Duodenal mucosa (tissue), 2 donors: ENCODE data around the gene SEPTIN1.
"Not testable (repeated sequence)": the region's sequence is repeated elsewhere in the genome, so short reads cannot be mapped to it uniquely, and the experiment has no call there.

Experiments
- H3K27ac ChIP-seq: one replicate; pipeline ENCODE4 v1.7.0; 2013; ENCODE audit warnings: low read depth, low read length
- H3K27me3 ChIP-seq, 2 donors: one replicate each; pipeline ENCODE4 v1.7.0; 2013; ENCODE audit warnings: low read length in 2 of 2, control low read depth in 1 of 2; ENCODE audit not compliant: insufficient read depth in 2 of 2, control insufficient read depth in 1 of 2
- H3K36me3 ChIP-seq, 2 donors: one replicate each; pipeline ENCODE4 v1.7.0; 2013; ENCODE audit warnings: low read length in 2 of 2, control low read depth in 1 of 2; ENCODE audit not compliant: insufficient read depth in 2 of 2, control insufficient read depth in 1 of 2
- H3K4me1 ChIP-seq, 2 donors: one replicate each; pipeline ENCODE4 v1.7.0; 2013; ENCODE audit warnings: low read length in 2 of 2, control low read depth in 1 of 2; ENCODE audit not compliant: insufficient read depth in 2 of 2, control insufficient read depth in 1 of 2
- H3K4me3 ChIP-seq, 2 donors: one replicate each; pipeline ENCODE4 v1.7.0; 2013; ENCODE audit warnings: low read length in 2 of 2, low read depth in 1 of 2
- H3K9ac ChIP-seq, 2 donors: one replicate each; pipeline ENCODE4 v1.7.0; 2013; ENCODE audit warnings: low read length in 2 of 2, low read depth in 1 of 2
- H3K9me3 ChIP-seq, 2 donors: one replicate each; pipeline ENCODE4 v1.7.0; 2013; ENCODE audit warnings: low read length in 2 of 2, control low read depth in 1 of 2; ENCODE audit not compliant: control insufficient read depth in 1 of 2

SEPTIN1 gene

GRCh38 chr16:30351586-30352419 lies 30.6 kb downstream of the SEPTIN1 start:
- Histone ChIP-seq H3K4me3 (no peak overlapping the region), H3K9ac (peak overlapping the region in 1 of 2 donors; percentile 0), H3K36me3 (peaks cover 16 to 38% of the 10 kb centered on the region in 2 donors), H3K4me1 (peaks cover 47 to 49% of the 10 kb centered on the region in 2 donors), H3K27me3 (no peaks in the 10 kb centered on the region), H3K27ac (no peak overlapping the region), H3K9me3 (no peaks in the 10 kb centered on the region)

DNA sequence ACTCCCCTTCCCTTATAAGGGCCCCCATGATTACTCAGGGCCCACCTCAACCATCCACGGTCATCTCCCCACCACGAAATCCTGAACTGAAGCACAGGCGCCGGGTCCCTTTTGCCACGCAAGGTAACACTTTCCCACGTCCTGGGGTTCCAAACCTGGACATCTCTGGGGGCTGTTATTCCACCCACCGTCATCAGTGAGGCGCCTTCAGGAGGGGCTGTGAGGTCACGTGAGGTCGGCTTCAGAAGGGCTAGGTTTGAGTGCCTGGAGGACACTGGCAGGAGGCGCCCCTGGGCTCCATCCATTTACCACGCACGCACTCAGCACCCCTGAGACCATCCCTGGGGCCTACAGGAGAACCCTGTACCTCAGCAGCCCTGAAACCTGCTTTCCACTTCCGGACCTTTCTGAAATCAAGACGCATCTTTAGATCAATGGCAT lies 31.3 kb downstream of the SEPTIN1 start:
- H3K9me3 ChIP-seq, result no peaks in the 10 kb centered on the region
- H3K36me3 ChIP-seq, result peaks cover 16 to 38% of the 10 kb centered on the region in 2 donors
- H3K27me3 ChIP-seq, result no peaks in the 10 kb centered on the region
- peaks cover 39 to 41% of the 10 kb centered on the region in 2 donors for H3K4me1 ChIP-seq
- no peak overlapping the region for H3K4me3 ChIP-seq
- no peak overlapping the region for H3K9ac ChIP-seq
- H3K27ac ChIP-seq, result no peak overlapping the region

DNA sequence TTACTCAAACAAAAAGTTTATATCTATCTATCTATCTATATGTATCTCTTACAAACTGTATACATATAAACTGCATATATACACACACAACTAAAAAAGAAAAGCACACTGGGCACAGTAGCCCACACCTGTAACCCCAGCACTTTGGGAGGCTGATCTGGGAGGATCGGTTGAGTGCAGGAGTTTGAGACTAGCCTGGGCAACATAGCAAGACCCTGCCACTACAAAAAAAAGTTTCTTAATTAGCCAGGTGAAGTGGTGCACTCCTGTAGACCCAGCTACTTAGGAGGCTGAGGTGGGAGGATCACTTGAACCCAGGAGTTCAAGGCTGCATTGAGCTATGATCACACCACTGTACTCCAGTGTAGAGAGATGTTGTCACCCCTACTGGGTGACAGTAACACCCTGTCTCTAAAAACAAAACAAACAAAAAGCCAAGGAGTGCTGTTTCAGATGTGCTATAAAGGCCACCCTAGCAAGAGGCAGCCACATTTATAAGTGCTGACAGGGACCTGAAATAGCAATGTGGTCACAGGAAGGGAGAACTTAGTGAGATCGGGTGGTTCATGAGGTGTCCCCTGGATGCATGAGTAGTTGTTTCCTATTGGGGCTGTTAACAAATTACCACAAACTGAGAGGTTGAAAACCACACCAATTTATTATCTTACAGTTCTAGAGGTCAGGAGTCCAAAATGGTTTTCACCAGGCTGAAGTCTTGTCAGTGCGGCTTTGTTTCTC lies 32.1 kb downstream of the SEPTIN1 start:
- Histone ChIP-seq H3K27ac (no peak overlapping the region), H3K9ac (no peak overlapping the region), H3K4me3 (no peak overlapping the region), H3K27me3 (no peaks in the 10 kb centered on the region), H3K4me1 (peaks cover 34 to 36% of the 10 kb centered on the region in 2 donors), H3K36me3 (peaks cover 16 to 38% of the 10 kb centered on the region in 2 donors), H3K9me3 (no peaks in the 10 kb centered on the region)

DNA sequence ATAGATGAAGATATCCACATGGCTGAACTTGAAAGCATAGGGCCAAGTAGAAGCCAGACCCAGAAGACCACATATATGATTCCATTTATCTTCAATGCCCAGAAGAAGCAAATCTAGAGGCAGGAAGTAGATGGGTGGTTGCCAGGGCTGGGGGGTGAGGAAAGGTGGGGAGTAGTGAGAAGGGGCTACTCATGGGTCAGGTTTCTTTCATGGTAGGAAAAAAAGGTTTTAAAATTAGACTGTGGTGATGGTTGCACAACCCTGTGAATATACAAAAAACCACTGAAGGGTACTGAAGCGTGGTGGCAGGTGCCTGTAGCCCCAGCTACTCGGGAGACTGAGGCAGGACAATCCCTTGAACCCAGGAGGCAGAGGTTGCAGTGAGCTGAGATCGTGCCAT lies 32.7 kb downstream of the SEPTIN1 start:
- peaks cover 34 to 36% of the 10 kb centered on the region in 2 donors for H3K4me1 ChIP-seq
- H3K9ac ChIP-seq, result no peak overlapping the region
- no peaks in the 10 kb centered on the region for H3K27me3 ChIP-seq
- H3K4me3 ChIP-seq, result no peak overlapping the region
- no peak overlapping the region for H3K27ac ChIP-seq
- H3K36me3 ChIP-seq, result peaks cover 16 to 38% of the 10 kb centered on the region in 2 donors
- H3K9me3 ChIP-seq, result no peaks in the 10 kb centered on the region

DNA sequence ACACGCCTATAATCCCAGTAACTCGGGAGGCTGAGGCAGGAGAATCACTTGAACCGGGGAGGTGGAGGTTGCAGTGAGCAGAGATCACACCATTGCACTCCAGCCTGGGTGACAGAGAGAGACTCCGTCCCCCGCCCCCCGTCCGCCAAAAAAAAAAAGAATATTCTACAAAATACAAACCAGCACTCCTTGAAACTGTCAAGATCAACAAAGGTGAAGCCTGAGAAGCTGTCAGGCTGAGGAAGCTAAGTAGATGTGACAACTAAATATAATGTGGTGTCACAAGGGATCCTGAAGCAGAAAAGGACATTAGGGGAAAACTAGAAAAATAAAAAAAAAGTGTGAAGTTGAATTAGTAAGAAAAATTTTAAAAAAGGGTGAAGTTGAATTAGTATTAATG lies 33.4 kb downstream of the SEPTIN1 start:
- Histone ChIP-seq H3K9ac (no peak overlapping the region), H3K4me3 (no peak overlapping the region), H3K27me3 (no peaks in the 10 kb centered on the region), H3K36me3 (peaks cover 16 to 38% of the 10 kb centered on the region in 2 donors), H3K9me3 (no peaks in the 10 kb centered on the region), H3K27ac (no peak overlapping the region), H3K4me1 (peaks cover 27 to 32% of the 10 kb centered on the region in 2 donors)

DNA sequence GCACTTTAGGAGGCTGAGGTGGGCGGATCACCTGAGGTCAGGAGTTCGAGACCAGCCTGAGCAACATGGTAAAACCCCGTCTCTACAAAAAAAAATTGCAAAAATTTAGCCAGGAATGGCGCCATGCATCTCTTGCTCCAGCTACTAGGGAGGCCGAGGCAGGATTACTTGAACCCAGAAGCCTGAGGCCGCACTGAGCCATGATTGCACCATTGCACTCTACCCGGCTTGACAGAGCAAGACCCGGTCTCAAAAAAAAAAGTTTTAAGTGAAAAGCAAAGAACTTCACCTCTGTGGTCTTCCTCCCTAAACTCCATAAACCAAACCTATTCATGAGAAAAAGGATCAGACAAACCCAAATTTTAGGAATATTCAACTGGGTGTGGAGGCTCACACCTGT lies 34.2 kb downstream of the SEPTIN1 start:
- Histone ChIP-seq H3K4me1 (peaks cover 21 to 25% of the 10 kb centered on the region in 2 donors), H3K4me3 (no peak overlapping the region), H3K9ac (no peak overlapping the region), H3K9me3 (no peaks in the 10 kb centered on the region), H3K36me3 (peaks cover 14 to 30% of the 10 kb centered on the region in 2 donors), H3K27me3 (no peaks in the 10 kb centered on the region), H3K27ac (no peak overlapping the region)

DNA sequence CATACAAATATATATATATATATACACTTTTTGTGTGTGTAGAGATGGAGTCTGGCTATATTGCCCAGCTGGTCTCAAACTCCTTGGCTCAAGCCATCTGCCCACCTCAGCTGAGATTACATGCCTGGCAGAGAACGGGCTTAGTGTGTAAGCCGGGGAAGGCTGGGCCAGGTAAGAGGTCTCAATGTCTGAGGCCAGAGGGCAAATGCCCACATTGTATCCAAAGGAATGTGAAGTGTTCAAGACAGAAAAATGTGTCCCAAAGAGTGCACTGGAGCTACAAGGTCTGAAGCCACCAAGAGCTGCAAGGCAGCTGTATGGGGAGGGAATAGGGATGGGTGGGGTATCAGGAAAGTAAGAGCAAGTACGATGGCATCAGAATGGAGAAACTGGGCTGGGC lies 36.1 kb downstream of the SEPTIN1 start:
- Histone ChIP-seq H3K4me1 (peaks cover 8 to 9% of the 10 kb centered on the region in 2 donors), H3K27ac (no peak overlapping the region), H3K9ac (no peak overlapping the region)

DNA sequence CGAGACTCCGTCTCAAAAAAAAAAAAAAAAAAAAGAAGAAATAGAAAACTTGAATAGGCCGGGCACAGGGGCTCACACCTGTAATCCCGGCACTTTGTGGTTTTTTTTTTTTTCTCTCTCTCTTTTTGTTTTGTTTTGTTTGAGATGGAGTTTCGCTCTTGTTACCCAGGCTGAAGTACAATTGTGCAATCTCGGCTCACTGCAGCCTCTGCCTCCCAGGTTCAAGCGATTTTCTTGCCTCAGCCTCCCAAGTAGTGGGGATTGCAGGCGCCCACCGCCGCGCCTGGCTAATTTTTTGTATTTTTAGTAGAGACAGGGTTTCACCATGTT lies 38.9 kb downstream of the SEPTIN1 start:
- not testable (repeated sequence) for H3K9ac ChIP-seq, H3K27ac ChIP-seq, H3K9me3 ChIP-seq, H3K4me3 ChIP-seq, H3K27me3 ChIP-seq, H3K4me1 ChIP-seq, H3K36me3 ChIP-seq

More for the DNA sequence above, 36.1 kb downstream of the SEPTIN1 start:
- Histone ChIP-seq H3K36me3 (peaks cover 0 to 12% of the 10 kb centered on the region in 2 donors), H3K9me3 (no peaks in the 10 kb centered on the region), H3K27me3 (no peaks in the 10 kb centered on the region), H3K4me3 (no peak overlapping the region)

DNA sequence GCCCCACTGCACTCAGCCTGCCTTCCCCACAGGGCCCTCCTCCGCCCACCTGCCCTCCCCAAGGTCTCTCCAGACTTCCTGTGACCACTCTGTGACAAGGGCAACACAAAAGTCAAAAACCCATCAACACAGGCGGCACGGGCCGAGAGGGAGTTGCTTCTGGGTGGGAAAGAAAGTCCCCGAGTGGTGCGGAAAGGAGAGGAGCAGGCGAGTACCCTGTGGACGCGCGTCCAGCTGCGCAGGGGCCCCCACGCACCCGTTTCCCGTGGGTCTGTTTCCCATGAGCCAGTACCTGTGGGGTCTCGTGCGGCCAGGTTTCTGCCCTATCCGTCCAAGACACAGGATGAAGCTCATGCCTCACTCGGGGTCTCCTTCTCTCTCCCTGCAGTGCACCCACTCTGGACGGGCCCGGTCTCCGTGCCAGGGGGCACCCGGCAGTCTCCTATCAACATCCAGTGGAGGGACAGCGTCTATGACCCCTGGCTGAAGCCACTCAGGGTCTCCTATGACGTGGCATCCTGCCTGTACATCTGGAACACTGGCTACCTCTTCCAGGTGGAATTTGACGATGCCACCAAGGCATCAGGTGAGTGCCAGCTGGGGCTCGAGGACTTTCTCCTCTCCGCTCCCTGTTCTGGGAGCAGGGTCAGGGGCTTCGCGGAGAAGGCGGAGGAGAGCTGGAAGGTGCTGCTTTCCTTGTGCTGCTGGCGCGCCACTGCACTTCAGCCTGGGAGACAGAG lies 39.4 kb downstream of the SEPTIN1 start:
- Histone ChIP-seq H3K4me1 (no peaks in the 10 kb centered on the region), H3K9me3 (no peaks in the 10 kb centered on the region), H3K27ac (no peak overlapping the region), H3K4me3 (no peak overlapping the region), H3K9ac (no peak overlapping the region), H3K36me3 (no peaks in the 10 kb centered on the region), H3K27me3 (no peaks in the 10 kb centered on the region)

- not testable (repeated sequence) for H3K9me3 ChIP-seq, H3K4me3 ChIP-seq, H3K27ac ChIP-seq, H3K9ac ChIP-seq, H3K36me3 ChIP-seq, H3K27me3 ChIP-seq, H3K4me1 ChIP-seq
Measured at GRCh38 chr16:30341971-30342370, 40.4 kb downstream of the SEPTIN1 start.
